WTC11 (cell line): Measurements from ENCODE around the gene CTCF. TPM values are rescaled to one million over a fixed set of nuclear protein-coding genes. Genes with fewer than 3 reads are reported as not detected.

Source experiments
- ATAC-seq: fragments of 200-7000 bp; cut with Tn5 transposase; 2 replicates; pipeline ENCODE4 v1.10.0; 2021; ENCODE audit warnings: mild to moderate bottlenecking, moderate library complexity
- CTCF ChIA-PET: fragments of 300-600 bp; sonication (Branson Sonifier 250); formaldehyde crosslinking; loops from one replicate; lab custom pipeline; 2021; ENCODE audit warnings: antibody characterized with exemption; lab: Charles Lee
- POLR2A ChIA-PET: fragments of 350-600 bp; sonication (Branson Sonifier 250); formaldehyde crosslinking; loops from one replicate; lab custom pipeline; 2021; ENCODE audit warnings: antibody characterized with exemption; lab: Charles Lee
- DNase-seq: peaks from one replicate; pipeline ENCODE4 v3.0.0; 2021; ENCODE audit warnings: low spot score
- H3K27ac Mint-ChIP-seq: 2 replicates; pipeline ENCODE4 v1.8.0; 2021; ENCODE audit warnings: mixed read lengths
- H3K27me3 Mint-ChIP-seq: 2 replicates; pipeline ENCODE4 v1.8.0; 2021; ENCODE audit warnings: low read depth, mild to moderate bottlenecking, moderate library complexity, mixed read lengths
- H3K36me3 Mint-ChIP-seq: 2 replicates; pipeline ENCODE4 v1.8.0; 2021; ENCODE audit warnings: mixed read lengths
- H3K4me1 Mint-ChIP-seq: 2 replicates; pipeline ENCODE4 v1.8.0; 2022; ENCODE audit warnings: mixed read lengths
- H3K4me3 Mint-ChIP-seq: 2 replicates; pipeline ENCODE4 v1.8.0; 2021; ENCODE audit warnings: mild to moderate bottlenecking, moderate library complexity, mixed read lengths
- H3K9me3 Mint-ChIP-seq: 2 replicates; pipeline ENCODE4 v1.8.0; 2021; ENCODE audit warnings: mixed read lengths
- ATF3 ChIP-seq: sonication (generic); formaldehyde crosslinking; conservative IDR thresholded peaks from 2 replicates; pipeline ENCODE4 v1.8.1; 2022; ENCODE audit warnings: mild to moderate bottlenecking, missing genetic modification reagents
- CDX4 ChIP-seq: fragments of 250-450 bp; sonication (Bioruptor Pico); IDR thresholded peaks from 2 replicates; pipeline ENCODE4 v1.9.0; 2021; ENCODE audit warnings: moderate library complexity, mild to moderate bottlenecking, inconsistent platforms, borderline replicate concordance
- CREM ChIP-seq: sonication (generic); formaldehyde crosslinking; IDR thresholded peaks from 2 replicates; pipeline ENCODE4 v1.8.1; 2022; ENCODE audit warnings: mild to moderate bottlenecking, missing genetic modification reagents, moderate library complexity
- CTCF ChIP-seq: fragments of 200-600 bp; IDR thresholded peaks from 2 replicates; pipeline ENCODE4 v1.8.0; 2022; ENCODE audit warnings: antibody characterized with exemption
- FOXP4 ChIP-seq: sonication (generic); formaldehyde crosslinking; IDR thresholded peaks from 2 replicates; pipeline ENCODE4 v1.8.0; 2022; ENCODE audit warnings: mild to moderate bottlenecking, missing genetic modification reagents
- GABPB1 ChIP-seq: sonication (generic); formaldehyde crosslinking; IDR thresholded peaks from 2 replicates; pipeline ENCODE4 v1.8.1; 2023; ENCODE audit warnings: mild to moderate bottlenecking, missing genetic modification reagents
- HMGA2 ChIP-seq: fragments of 250-450 bp; sonication (Bioruptor Pico); IDR thresholded peaks from 2 replicates; pipeline ENCODE4 v1.4.0; 2021; ENCODE audit warnings: mild to moderate bottlenecking, moderate library complexity
- HMGXB4 ChIP-seq: sonication (generic); formaldehyde crosslinking; IDR thresholded peaks from 2 replicates; pipeline ENCODE4 v1.8.1; 2023; ENCODE audit warnings: mild to moderate bottlenecking, moderate library complexity, missing genetic modification reagents
- IRF2 ChIP-seq: sonication (generic); formaldehyde crosslinking; IDR thresholded peaks from 2 replicates; pipeline ENCODE4 v1.8.0; 2022; ENCODE audit warnings: low read depth, missing genetic modification reagents, borderline replicate concordance
- NFE2L1 ChIP-seq: sonication (generic); formaldehyde crosslinking; IDR thresholded peaks from 2 replicates; pipeline ENCODE4 v1.8.1; 2023; ENCODE audit warnings: missing genetic modification reagents
- NR1H2 ChIP-seq: sonication (generic); formaldehyde crosslinking; IDR thresholded peaks from 2 replicates; pipeline ENCODE4 v1.9.0; 2021; ENCODE audit warnings: mild to moderate bottlenecking, moderate library complexity, missing genetic modification reagents
- NR2C2 ChIP-seq: sonication (generic); formaldehyde crosslinking; IDR thresholded peaks from 2 replicates; pipeline ENCODE4 v1.8.0; 2022; ENCODE audit warnings: mild to moderate bottlenecking, missing genetic modification reagents
- RELA ChIP-seq: sonication (generic); formaldehyde crosslinking; IDR thresholded peaks from 2 replicates; pipeline ENCODE4 v1.8.1; 2022; ENCODE audit warnings: missing genetic modification reagents, mild to moderate bottlenecking, borderline replicate concordance
- SMAD3 ChIP-seq: sonication (generic); formaldehyde crosslinking; IDR thresholded peaks from 2 replicates; pipeline ENCODE4 v1.8.0; 2022; ENCODE audit warnings: missing genetic modification reagents, mild to moderate bottlenecking, borderline replicate concordance
- TCF7 ChIP-seq: sonication (generic); formaldehyde crosslinking; IDR thresholded peaks from 2 replicates; pipeline ENCODE4 v1.8.0; 2022; ENCODE audit warnings: mild to moderate bottlenecking, low read depth, missing genetic modification reagents, moderate library complexity
- TEAD1 ChIP-seq: sonication (generic); formaldehyde crosslinking; IDR thresholded peaks from 2 replicates; pipeline ENCODE4 v1.8.0; 2022; ENCODE audit warnings: mild to moderate bottlenecking, missing genetic modification reagents
- TEAD4 ChIP-seq: sonication (generic); formaldehyde crosslinking; IDR thresholded peaks from 2 replicates; pipeline ENCODE4 v1.8.0; 2022; ENCODE audit warnings: mild to moderate bottlenecking, missing genetic modification reagents
- USF2 ChIP-seq: sonication (generic); formaldehyde crosslinking; IDR thresholded peaks from 2 replicates; pipeline ENCODE4 v1.8.1; 2023; ENCODE audit warnings: mild to moderate bottlenecking, missing genetic modification reagents, moderate library complexity
- ZNF138 ChIP-seq: sonication (generic); formaldehyde crosslinking; conservative IDR thresholded peaks from 2 replicates; pipeline ENCODE4 v1.8.1; 2022; ENCODE audit warnings: mild to moderate bottlenecking, moderate library complexity, missing genetic modification reagents
- ZNF232 ChIP-seq: sonication (generic); formaldehyde crosslinking; IDR thresholded peaks from 2 replicates; pipeline ENCODE4 v1.8.0; 2022; ENCODE audit warnings: mild to moderate bottlenecking, missing genetic modification reagents
- ZNF671 ChIP-seq: fragments of 250-450 bp; sonication (Bioruptor Pico); IDR thresholded peaks from 2 replicates; pipeline ENCODE4 v1.8.0; 2021; ENCODE audit warnings: mild to moderate bottlenecking
- total RNA-seq: library from RNA; stranded (reverse); gene quantifications from 3 replicates; pipeline ENCODE4 v1.2.3, GENCODE V29; 2021

CTCF gene
- total RNA-seq, 1 experiment from 2014 or later: 55.4 TPM

- CTCF ChIA-PET: interaction anchor here (0.9 to 4.5 kb wide), 2 partner anchors 17 to 24 kb away, joined by 5 to 184 read pairs; partner anchors contain the start of gene RIPOR1
Measured at GRCh38 chr16:67518676-67519075, 43.6 kb upstream of the CTCF start.

GRCh38 chr16:67519242-67519641 is 43.1 kb upstream of the CTCF start:
- H3K36me3 Mint-ChIP-seq: no peaks in the 10 kb centered on the region
- H3K9me3 Mint-ChIP-seq: no peaks in the 10 kb centered on the region
- no peak overlapping the region for H3K4me3 Mint-ChIP-seq
- DNase-seq: no peak
- H3K27me3 Mint-ChIP-seq: peaks cover 76% of the 10 kb centered on the region
- H3K4me1 Mint-ChIP-seq: no peaks in the 10 kb centered on the region
- TF ChIP-seq ZNF138 (CRISPR knock-in tag): no peak
- TF ChIP-seq CDX4 (CRISPR knock-in tag): no peak
- TF ChIP-seq FOXP4: no peak
- TF ChIP-seq ATF3 (CRISPR knock-in tag): no peak
- no peak for TF ChIP-seq CTCF
- no peak for TF ChIP-seq ZNF232 (CRISPR knock-in tag)
- no peak for TF ChIP-seq CREM (CRISPR knock-in tag)
- TF ChIP-seq RELA (CRISPR knock-in tag): no peak
- no peak for TF ChIP-seq TEAD1 (CRISPR knock-in tag)
- TF ChIP-seq TCF7 (CRISPR knock-in tag): no peak
- CTCF ChIA-PET: interaction anchor here (0.9 to 4.5 kb wide), 5 partner anchors 16 to 144 kb away, joined by 5 to 184 read pairs (median 45); partner anchors contain the start of gene RIPOR1
- no peak for ATAC-seq
- H3K27ac Mint-ChIP-seq: no peak overlapping the region
- POLR2A ChIA-PET: interaction anchor here (0.7 kb wide), 1 partner anchor 168 kb away, joined by 3 read pairs; no protein-coding TSS in a partner anchor

More at GRCh38 chr16:67518676-67519075, 43.6 kb upstream of the CTCF start:
- no peaks in the 10 kb centered on the region for H3K9me3 Mint-ChIP-seq
- ATAC-seq (no peak), DNase-seq (no peak)
- H3K27ac Mint-ChIP-seq: no peak overlapping the region
- TF ChIP-seq NR1H2 (CRISPR knock-in tag) (no peak), GABPB1 (CRISPR knock-in tag) (no peak), NR2C2 (CRISPR knock-in tag) (no peak), ZNF671 (no peak), ATF3 (CRISPR knock-in tag) (no peak), IRF2 (no peak), HMGXB4 (CRISPR knock-in tag) (no peak), CTCF (no peak), NFE2L1 (no peak), USF2 (CRISPR knock-in tag) (no peak), ZNF138 (CRISPR knock-in tag) (no peak), SMAD3 (CRISPR knock-in tag) (no peak), RELA (CRISPR knock-in tag) (no peak), HMGA2 (CRISPR knock-in tag) (no peak), TEAD4 (CRISPR knock-in tag) (no peak)
- no peak overlapping the region for H3K4me3 Mint-ChIP-seq
- peaks cover 70% of the 10 kb centered on the region for H3K27me3 Mint-ChIP-seq
- H3K36me3 Mint-ChIP-seq: no peaks in the 10 kb centered on the region
- no peaks in the 10 kb centered on the region for H3K4me1 Mint-ChIP-seq
- POLR2A ChIA-PET: interaction anchor here (0.7 kb wide), 1 partner anchor 168 kb away, joined by 3 read pairs; no protein-coding TSS in a partner anchor
